HepG2 (cell line): Measurements from ENCODE around the gene MUC13. TPM values are rescaled to one million over a fixed set of nuclear protein-coding genes. Genes with fewer than 3 reads are reported as not detected.
A peak's percentile ranks its signal among the peaks of the same experiment; 100 is the strongest.

Experiments
- DPF2 ChIP-seq: sonication (generic); formaldehyde crosslinking; IDR thresholded peaks from 2 replicates; pipeline ENCODE4 v1.4.0; 2020; ENCODE audit warnings: mild to moderate bottlenecking, low read depth, missing genetic modification reagents, borderline replicate concordance
- EED ChIP-seq: sonication (generic); formaldehyde crosslinking; IDR thresholded peaks from 2 replicates; pipeline ENCODE4 v1.5.0; 2020; ENCODE audit warnings: mild to moderate bottlenecking, missing genetic modification reagents
- ISL2 ChIP-seq: sonication (generic); formaldehyde crosslinking; IDR thresholded peaks from 2 replicates; pipeline ENCODE4 v1.5.0; 2020; ENCODE audit warnings: missing genetic modification reagents
- KDM6A ChIP-seq: IDR thresholded peaks from 2 replicates; pipeline ENCODE4 v1.6.1; 2016; ENCODE audit warnings: low read depth
- LCORL ChIP-seq, 2 experiments: fragments of 450-650 bp in 1 of 2; sonication (generic) in 1 of 2; formaldehyde crosslinking in 1 of 2; IDR thresholded peaks; 2 replicates each; pipeline versions ENCODE4 v1.5.0 to v1.6.1; 2017 to 2020; ENCODE audit warnings: antibody characterized with exemption in 1 of 2, missing genetic modification reagents in 1 of 2
- MNT ChIP-seq: fragments of 450-650 bp; IDR thresholded peaks from 2 replicates; pipeline ENCODE4 v1.6.1; 2016
- PAWR ChIP-seq: sonication (generic); formaldehyde crosslinking; IDR thresholded peaks from 2 replicates; pipeline ENCODE4 v1.4.0; 2020; ENCODE audit warnings: missing genetic modification reagents, mild to moderate bottlenecking, borderline replicate concordance
- PCBP2 ChIP-seq: fragments of 200-400 bp; formaldehyde crosslinking; optimal IDR thresholded peaks from 2 replicates; pipeline ENCODE3; 2018; ENCODE audit warnings: low read length, low read depth; ENCODE audit not compliant: poor library complexity, severe bottlenecking
- PHF20 ChIP-seq: sonication (generic); formaldehyde crosslinking; IDR thresholded peaks from 2 replicates; pipeline ENCODE4 v1.5.0; 2020; ENCODE audit warnings: mild to moderate bottlenecking, missing genetic modification reagents
- PRDM4 ChIP-seq: sonication (generic); formaldehyde crosslinking; IDR thresholded peaks from 2 replicates; pipeline ENCODE4 v1.9.0; 2021; ENCODE audit warnings: missing genetic modification reagents, borderline replicate concordance
- REL ChIP-seq: sonication (generic); formaldehyde crosslinking; conservative IDR thresholded peaks from 2 replicates; pipeline ENCODE4 v1.8.0; 2022; ENCODE audit warnings: mild to moderate bottlenecking, missing genetic modification reagents, moderate library complexity
- SCMH1 ChIP-seq: sonication (generic); formaldehyde crosslinking; IDR thresholded peaks from 2 replicates; pipeline ENCODE4 v1.9.0; 2021; ENCODE audit warnings: missing genetic modification reagents, mild to moderate bottlenecking, borderline replicate concordance
- ZBTB20 ChIP-seq: sonication (generic); formaldehyde crosslinking; IDR thresholded peaks from 2 replicates; pipeline ENCODE4 v1.8.1; 2023; ENCODE audit warnings: missing genetic modification reagents, low read depth, mild to moderate bottlenecking, borderline replicate concordance
- ZBTB21 ChIP-seq: sonication (generic); formaldehyde crosslinking; IDR thresholded peaks from 2 replicates; pipeline ENCODE4 v1.4.0; 2020; ENCODE audit warnings: missing genetic modification reagents
- ZFP36 ChIP-seq: fragments of 150-350 bp; IDR thresholded peaks from 2 replicates; pipeline ENCODE4 v1.6.1; 2018; ENCODE audit warnings: borderline replicate concordance, low read length, low read depth; ENCODE audit not compliant: partially characterized antibody
- ZMAT3 ChIP-seq: sonication (generic); formaldehyde crosslinking; conservative IDR thresholded peaks from 2 replicates; pipeline ENCODE4 v1.7.0; 2021; ENCODE audit warnings: missing genetic modification reagents
- ZMYM4 ChIP-seq: sonication (generic); formaldehyde crosslinking; IDR thresholded peaks from 2 replicates; pipeline ENCODE4 v1.8.1; 2023; ENCODE audit warnings: mild to moderate bottlenecking, missing genetic modification reagents
- ZNF251 ChIP-seq: sonication (generic); formaldehyde crosslinking; IDR thresholded peaks from 2 replicates; pipeline ENCODE4 v1.9.0; 2021; ENCODE audit warnings: mild to moderate bottlenecking, missing genetic modification reagents
- ZNF350 ChIP-seq: sonication (generic); formaldehyde crosslinking; IDR thresholded peaks from 2 replicates; pipeline ENCODE4 v1.4.0; 2020; ENCODE audit warnings: mild to moderate bottlenecking, low read depth, missing genetic modification reagents, borderline replicate concordance
- ZNF614 ChIP-seq: IDR thresholded peaks from 2 replicates; pipeline ENCODE4 v1.6.1; 2018; ENCODE audit warnings: missing biosample characterization, missing genetic modification reagents, inconsistent platforms, borderline replicate concordance
- polyA plus RNA-seq, 8 experiments: library from polyadenylated mRNA; depleted of rRNA in 3 of 8; stranded (reverse) in 7 of 8; unstranded in 1 of 8; fragments of >200 nt; fragmentation: Illumina TruSeq in 4 of 8; extraction: Trizol in 4 of 8; gene quantifications; 2 replicates each; pipeline versions ENCODE4 v1.2.1 to v1.2.3, GENCODE V29; 2011 to 2016; ENCODE audit warnings: low read depth in 4 of 8, missing spikeins in 1 of 8, mixed read lengths in 1 of 8; ENCODE audit not compliant: insufficient read depth in 1 of 8
- total RNA-seq, 5 experiments: library from RNA; depleted of rRNA; stranded (reverse); fragments of >200 nt; fragmentation: Illumina TruSeq; extraction: Trizol; gene quantifications; 2 replicates each; pipeline ENCODE4 v1.2.3, GENCODE V29; 2016; ENCODE audit warnings: low read depth in 1 of 5
- TF ChIP-seq, protein P1 (sequence below): sonication (generic); formaldehyde crosslinking; IDR thresholded peaks from 2 replicates; pipeline ENCODE4; 2020; ENCODE audit warnings: missing genetic modification reagents, mild to moderate bottlenecking, borderline replicate concordance
- TF ChIP-seq, protein P2 (sequence below): IDR thresholded peaks from 2 replicates; pipeline ENCODE4 v1.6.1; 2016; ENCODE audit warnings: missing genetic modification reagents, missing compliant biosample characterization

The MUC13 gene
- total and polyA plus RNA-seq, 2 of the 13 experiments (the other 11 are each of a cell fraction or from before 2014, with no cell fraction given) = 0.04 to 1.2 TPM

- TF ChIP-seq PRDM4 (CRISPR knock-in tag) = no peak
- peak; percentile 15; the same call in 1 of the 2 replicates for TF ChIP-seq ZBTB20 (CRISPR knock-in tag)
- no peak for TF ChIP-seq KDM6A (CRISPR knock-in tag)
- TF ChIP-seq ZMYM4 (CRISPR knock-in tag) = peak; percentile 37; the same call in 1 of the 2 replicates
- TF ChIP-seq ZNF350 = no peak
- no peak for TF ChIP-seq ZFP36
- no peak for TF ChIP-seq SCMH1
- no peak for TF ChIP-seq DPF2 (CRISPR knock-in tag)
- TF ChIP-seq ZNF251 (CRISPR knock-in tag) = no peak
- TF ChIP-seq ZBTB21 (CRISPR knock-in tag) = no peak
- TF ChIP-seq, protein P1, sequence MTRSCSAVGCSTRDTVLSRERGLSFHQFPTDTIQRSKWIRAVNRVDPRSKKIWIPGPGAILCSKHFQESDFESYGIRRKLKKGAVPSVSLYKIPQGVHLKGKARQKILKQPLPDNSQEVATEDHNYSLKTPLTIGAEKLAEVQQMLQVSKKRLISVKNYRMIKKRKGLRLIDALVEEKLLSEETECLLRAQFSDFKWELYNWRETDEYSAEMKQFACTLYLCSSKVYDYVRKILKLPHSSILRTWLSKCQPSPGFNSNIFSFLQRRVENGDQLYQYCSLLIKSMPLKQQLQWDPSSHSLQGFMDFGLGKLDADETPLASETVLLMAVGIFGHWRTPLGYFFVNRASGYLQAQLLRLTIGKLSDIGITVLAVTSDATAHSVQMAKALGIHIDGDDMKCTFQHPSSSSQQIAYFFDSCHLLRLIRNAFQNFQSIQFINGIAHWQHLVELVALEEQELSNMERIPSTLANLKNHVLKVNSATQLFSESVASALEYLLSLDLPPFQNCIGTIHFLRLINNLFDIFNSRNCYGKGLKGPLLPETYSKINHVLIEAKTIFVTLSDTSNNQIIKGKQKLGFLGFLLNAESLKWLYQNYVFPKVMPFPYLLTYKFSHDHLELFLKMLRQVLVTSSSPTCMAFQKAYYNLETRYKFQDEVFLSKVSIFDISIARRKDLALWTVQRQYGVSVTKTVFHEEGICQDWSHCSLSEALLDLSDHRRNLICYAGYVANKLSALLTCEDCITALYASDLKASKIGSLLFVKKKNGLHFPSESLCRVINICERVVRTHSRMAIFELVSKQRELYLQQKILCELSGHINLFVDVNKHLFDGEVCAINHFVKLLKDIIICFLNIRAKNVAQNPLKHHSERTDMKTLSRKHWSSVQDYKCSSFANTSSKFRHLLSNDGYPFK (CRISPR knock-in tag) = no peak
- no peak for TF ChIP-seq MNT
- 0 out of 2 replicates have a peak, but pooled peaks have one; percentile 25 for TF ChIP-seq REL (CRISPR knock-in tag)
- TF ChIP-seq ZNF614 (CRISPR knock-in tag) = peak; percentile 5; the same call in 1 of the 2 replicates
- no peak for TF ChIP-seq PHF20 (CRISPR knock-in tag)
- TF ChIP-seq PCBP2 = no peak
- TF ChIP-seq, protein P2, sequence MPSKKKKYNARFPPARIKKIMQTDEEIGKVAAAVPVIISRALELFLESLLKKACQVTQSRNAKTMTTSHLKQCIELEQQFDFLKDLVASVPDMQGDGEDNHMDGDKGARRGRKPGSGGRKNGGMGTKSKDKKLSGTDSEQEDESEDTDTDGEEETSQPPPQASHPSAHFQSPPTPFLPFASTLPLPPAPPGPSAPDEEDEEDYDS (CRISPR knock-in tag) = peak; percentile 48; the same call in 1 of the 2 replicates
- TF ChIP-seq PAWR (CRISPR knock-in tag) = no peak
- TF ChIP-seq EED (CRISPR knock-in tag) = no peak
- TF ChIP-seq LCORL (IDR thresholded peaks at IDR 0.05) = no peak
- TF ChIP-seq LCORL (CRISPR knock-in tag; IDR thresholded peaks at IDR 0.05) = no peak
- peak; percentile 41 for TF ChIP-seq ISL2 (CRISPR knock-in tag)
- no peak; the same call in 1 of the 2 replicates for TF ChIP-seq ZMAT3 (CRISPR knock-in tag)
These were observed 48.1 kb downstream of the MUC13 start (continued) for GRCh38 chr3:124886168-124887056.
